ENCODE results near the gene TPBG.

Gene TPBG

GRCh38 chr6:82337688-82338257 lies 25.8 kb upstream of the TPBG start:
- no peak for DNase-seq (ENCODE audit: low read depth)
- no peak overlapping the region for H3K4me3 ChIP-seq (ENCODE audit: low read depth, low read length)
- no peak for TF ChIP-seq CTCF (conservative IDR thresholded peaks at IDR 0.05; ENCODE audit: low read depth, low read length)

GRCh38 chr6:82348130-82348529 lies 15.5 kb upstream of the TPBG start:
- peak; percentile 15 for TF ChIP-seq CTCF (conservative IDR thresholded peaks at IDR 0.05; ENCODE audit: low read depth, low read length)
- no peak for DNase-seq (ENCODE audit: low read depth)

GRCh38 chr6:82353848-82354247 lies 9.8 kb upstream of the TPBG start:
- no peak overlapping the region for H3K4me3 ChIP-seq (ENCODE audit: low read depth, low read length)
- no peak for DNase-seq (ENCODE audit: low read depth)
- TF ChIP-seq CTCF (conservative IDR thresholded peaks at IDR 0.05; ENCODE audit: low read depth, low read length), result no peak

More at GRCh38 chr6:82348130-82348529, 15.5 kb upstream of the TPBG start:
- no peak overlapping the region for H3K4me3 ChIP-seq (ENCODE audit: low read depth, low read length)

- no peak for DNase-seq (ENCODE audit: low read depth)
- H3K4me3 ChIP-seq (ENCODE audit: low read depth, low read length), result no peak overlapping the region
- no peak for TF ChIP-seq CTCF (conservative IDR thresholded peaks at IDR 0.05; ENCODE audit: low read depth, low read length)
Observed at GRCh38 chr6:82360552-82360951, 3.1 kb upstream of the TPBG start.

GRCh38 chr6:82361631-82362030 lies 2.0 kb upstream of the TPBG start:
- TF ChIP-seq CTCF (conservative IDR thresholded peaks at IDR 0.05; ENCODE audit: low read depth, low read length), result no peak
- no peak for DNase-seq (ENCODE audit: low read depth)
- H3K4me3 ChIP-seq (ENCODE audit: low read depth, low read length), result no peak overlapping the region

- no peak overlapping the region for H3K4me3 ChIP-seq (ENCODE audit: low read depth, low read length)
- no peak for TF ChIP-seq CTCF (conservative IDR thresholded peaks at IDR 0.05; ENCODE audit: low read depth, low read length)
- no peak for DNase-seq (ENCODE audit: low read depth)
Observed at GRCh38 chr6:82362144-82362543, 1.5 kb upstream of the TPBG start.

- DNase-seq (ENCODE audit: low read depth), result peak; percentile 55
- H3K4me3 ChIP-seq (ENCODE audit: low read depth, low read length), result peak overlapping the region; percentile 82
- TF ChIP-seq CTCF (conservative IDR thresholded peaks at IDR 0.05; ENCODE audit: low read depth, low read length), result no peak
Observed at GRCh38 chr6:82362878-82363427, 664 bp upstream of the TPBG start.

All from choroid plexus epithelial cell (primary cell).